ELF-1 (cell line): ENCODE measurements around the gene SLC38A7.
"Not testable (repeated sequence)": the region's sequence is repeated elsewhere in the genome, so short reads cannot be mapped to it uniquely, and the experiment has no call there.

Source experiments
- DNase-seq: peaks from one replicate; pipeline ENCODE4 v3.0.0-alpha.2; 2016; ENCODE audit warnings: low read depth, low spot score

The SLC38A7 gene

DNA sequence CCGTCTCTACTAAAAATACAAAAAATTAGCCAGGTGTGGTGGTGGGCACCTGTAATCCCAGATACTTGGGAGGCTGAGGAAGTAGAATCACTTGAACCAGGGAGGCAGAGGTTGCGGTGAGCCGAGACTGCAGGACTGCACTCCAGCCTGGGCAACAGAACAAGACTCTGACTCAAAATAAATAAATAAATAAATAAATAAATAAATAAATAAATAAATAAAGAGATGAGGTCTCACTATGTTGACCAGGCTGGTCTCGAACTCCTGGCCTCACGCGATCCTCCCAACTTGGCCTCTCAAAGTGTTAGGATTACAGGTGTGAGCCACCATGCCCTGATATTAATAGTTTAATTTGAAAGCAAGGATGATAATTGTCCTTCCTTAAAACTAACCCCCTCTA is 47.5 kb downstream of the SLC38A7 start:
- not testable (repeated sequence) for DNase-seq

DNA sequence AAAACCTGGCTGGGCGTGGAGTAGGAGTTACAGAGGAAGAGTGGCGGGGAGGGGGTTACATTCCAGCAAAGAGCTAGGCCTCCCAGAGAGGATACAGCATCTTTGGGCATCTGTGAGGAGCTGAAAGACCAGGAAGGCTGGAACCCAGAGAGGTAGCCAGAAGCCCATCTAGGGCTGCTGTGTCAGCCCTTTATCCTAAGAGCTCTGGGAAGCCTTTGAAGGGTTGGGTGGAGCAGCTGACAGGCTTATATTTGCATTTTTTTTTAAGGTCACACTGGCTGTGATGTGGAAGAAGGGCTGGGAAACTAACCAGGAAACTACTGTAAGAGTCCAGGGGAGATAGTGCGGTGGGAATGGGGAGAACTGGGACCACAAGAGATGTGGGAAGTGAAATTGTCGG is 48.1 kb downstream of the SLC38A7 start:
- peak; percentile 27 for DNase-seq

DNA sequence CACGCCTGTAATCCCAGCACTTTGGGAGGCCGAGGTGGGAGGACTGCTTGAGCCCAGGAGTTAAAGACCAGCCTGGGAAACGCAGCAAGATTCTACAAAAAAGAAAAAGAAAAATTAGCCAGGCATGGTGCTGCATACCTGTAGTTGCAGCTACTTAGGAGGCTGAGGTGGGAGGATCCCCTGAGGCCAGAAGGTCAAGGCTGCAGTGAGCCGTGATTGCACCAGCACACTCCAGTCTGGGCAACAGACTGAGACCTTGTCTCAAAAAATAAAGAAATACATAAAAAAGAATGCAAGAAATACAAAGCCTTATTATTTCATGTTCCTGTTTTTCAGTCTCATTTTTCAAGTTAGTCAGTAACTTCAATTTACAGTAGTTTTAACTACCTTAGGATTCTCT is 49.1 kb downstream of the SLC38A7 start:
- DNase-seq, result no peak

DNA sequence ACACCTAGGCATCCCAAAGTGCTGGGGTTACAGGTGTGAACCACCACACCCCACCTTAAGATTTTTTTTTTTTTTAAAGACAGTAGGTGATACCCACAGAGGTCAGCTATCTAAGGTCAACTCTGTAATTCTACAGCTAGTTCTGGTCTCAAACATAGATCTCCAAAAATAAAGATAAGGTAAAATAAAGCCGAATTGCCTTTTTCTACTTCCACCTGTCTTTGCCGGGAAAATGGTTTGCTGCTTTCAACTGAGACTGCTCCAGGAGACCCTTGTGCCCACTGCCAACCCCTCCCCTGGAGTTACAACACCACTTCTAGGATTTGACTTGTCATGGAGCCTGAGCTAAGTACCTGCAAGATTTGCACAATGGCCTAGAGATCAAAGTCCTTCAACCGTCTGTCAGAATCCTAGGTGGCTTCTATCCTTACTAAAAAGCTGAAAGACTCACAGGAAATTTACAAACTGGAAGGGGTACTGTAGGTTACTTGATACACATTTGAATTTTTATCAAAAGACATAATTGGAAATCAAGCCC is 50.2 kb downstream of the SLC38A7 start:
- DNase-seq, result no peak

DNA sequence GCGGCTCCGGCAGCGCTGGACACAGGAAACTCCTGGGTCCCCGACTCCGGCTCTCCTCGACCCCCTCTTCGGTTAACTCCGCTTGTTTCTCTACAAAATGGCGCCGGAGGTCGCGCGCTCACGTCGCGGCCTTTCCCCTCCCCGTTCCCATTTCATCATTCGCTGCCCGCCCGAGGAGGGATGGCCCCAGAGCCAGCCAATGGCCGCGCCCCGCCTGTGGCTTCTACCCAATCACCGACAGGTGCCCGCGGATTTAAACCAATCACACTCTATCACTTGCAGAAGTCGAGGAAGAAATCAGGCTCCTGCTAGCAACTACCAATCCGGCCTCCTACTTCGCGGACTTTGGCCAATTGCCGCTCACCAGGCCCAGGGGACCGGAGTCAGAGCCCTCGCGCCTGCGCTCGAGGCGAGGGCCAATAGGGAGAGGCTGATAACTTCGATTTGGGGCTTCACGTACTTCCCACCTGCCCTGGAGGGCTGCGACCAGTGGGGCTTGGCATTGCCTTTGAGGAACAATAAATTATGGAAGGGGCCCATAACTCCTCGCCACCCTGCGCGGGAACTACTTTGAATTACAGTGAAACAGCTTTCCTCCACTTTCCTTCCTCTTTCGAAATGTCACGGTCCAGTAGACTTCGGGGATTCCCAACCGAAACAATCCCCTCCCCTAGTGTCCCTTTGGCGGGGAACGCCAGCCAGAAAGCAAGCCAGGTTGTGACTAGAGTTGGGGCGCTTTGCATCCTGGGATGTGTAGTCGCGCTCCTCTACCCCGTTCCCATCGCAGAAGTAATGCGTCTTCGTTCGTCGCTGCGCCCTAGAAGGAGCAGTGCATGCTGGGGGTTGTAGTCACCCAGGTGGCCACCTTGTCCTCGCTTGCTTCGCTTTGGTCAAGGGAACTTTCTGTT is 54.6 kb downstream of the SLC38A7 start, which contains the start of gene CNOT1:
Gene CNOT1, minus strand, starts transcription at position 94 of the 908 bp plus-strand sequence. CDS start 30,489 bp downstream, outside the sequence.
- DNase-seq, result peak; percentile 100

DNA sequence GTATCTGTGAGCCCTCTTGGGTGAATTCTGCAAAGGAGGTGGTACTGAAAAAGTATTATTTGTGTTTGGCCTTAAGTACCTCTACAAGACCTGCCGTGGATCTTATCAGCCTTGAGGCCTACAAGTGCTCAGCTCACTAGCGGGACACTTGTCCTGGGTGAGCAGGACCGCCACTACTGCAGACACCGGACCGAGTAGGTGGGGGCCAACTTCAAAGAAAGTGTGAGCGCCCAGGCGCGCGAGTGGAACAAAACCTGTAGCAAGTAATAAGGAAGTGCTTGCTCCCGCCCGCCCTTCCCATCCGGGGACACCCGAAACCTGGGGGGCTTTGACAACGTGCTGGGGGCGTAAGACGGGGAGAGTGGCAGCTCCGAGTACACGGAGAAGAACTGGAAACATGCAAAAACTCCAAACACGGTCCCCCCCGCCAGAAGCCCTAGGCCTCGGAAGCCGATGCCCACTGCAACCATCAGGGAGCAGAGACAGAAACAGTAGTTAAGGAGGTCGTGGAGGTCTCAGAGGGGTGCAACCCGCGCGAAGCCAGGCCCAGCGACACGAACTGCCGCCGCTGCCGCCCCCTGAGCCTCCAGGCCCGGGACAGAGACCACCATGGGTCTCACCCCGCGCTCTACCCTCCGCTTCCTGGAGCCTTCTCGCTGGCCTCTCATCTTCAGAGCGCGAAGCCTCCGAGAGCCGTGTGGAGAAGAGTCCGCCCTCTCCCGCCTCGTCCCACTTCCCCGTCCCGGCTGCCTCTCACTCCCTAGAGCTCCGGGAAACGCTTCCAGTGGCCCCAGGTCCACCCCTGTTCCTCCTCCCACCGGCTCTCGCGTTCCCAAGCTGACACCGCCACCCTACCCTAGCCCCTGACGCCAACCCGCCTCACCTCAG is 55.5 kb downstream of the SLC38A7 start:
- peak; percentile 52 for DNase-seq

DNA sequence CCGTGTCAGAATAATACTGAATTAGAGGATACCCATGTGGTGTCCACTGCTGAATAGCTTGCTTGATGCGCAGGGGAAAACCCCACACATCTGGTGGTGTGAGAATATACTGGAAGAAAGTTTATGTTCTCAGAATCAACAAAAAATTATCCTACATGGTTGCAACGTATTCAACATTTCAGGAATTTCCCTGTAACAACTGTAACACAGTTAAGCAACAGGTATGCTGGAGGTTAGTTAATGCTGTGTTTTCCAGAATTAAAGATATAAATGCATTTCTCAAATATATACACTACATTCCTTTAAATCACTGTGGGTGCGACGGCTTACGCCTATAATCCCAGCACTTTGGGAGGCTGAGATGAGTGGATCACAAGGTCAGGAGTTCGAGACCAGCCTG is 60.4 kb downstream of the SLC38A7 start:
- no peak for DNase-seq

DNA sequence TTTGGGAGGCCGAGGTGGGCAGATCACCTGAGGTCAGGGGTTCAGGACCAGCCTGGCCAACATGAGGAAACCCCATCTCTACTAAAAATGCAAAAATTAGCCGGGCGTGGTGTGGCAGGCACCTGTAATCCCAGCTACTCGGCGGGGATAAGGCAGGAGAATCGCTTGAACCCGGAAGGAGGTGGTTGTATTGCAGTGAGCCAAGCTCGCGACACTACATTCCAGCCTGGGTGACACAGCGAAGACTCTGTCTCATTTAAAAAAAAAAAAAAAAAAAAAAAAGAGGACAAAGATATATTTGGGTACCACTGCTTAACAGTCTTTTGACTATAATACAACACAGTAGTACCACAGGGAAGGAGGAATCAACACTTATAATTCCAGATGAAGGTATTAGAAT is 64.2 kb downstream of the SLC38A7 start:
- no peak for DNase-seq

DNA sequence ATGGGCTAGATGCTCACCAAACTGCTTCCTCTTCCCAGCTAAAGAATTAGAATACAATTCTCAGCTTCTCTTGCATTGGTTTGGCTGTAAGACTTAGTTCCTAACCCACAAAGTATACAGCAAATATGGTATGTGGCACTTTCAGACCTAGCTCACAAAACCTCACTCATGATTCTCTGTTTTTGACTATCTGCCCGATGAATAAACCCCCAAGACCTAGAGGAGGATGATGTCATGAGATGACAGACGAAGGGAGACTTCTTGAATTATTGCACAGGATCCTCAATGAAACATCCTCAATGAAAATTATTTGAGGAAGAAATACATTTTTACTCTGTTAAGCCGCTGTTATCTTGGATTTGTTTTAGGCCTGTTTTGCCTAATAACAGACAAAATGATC is 69.3 kb downstream of the SLC38A7 start:
- DNase-seq, result no peak
